SU-DHL-6 (cell line): ENCODE measurements around the gene CARD14.

Source experiments
- H2AFZ ChIP-seq: fragments of 200-600 bp; sonication (generic); 2 replicates; pipeline ENCODE4 v1.6.1; 2014; ENCODE audit warnings: low read depth, mild to moderate bottlenecking, moderate library complexity, mixed read lengths, antibody characterized with exemption, low read length; ENCODE audit not compliant: severe bottlenecking
- H3F3A ChIP-seq: fragments of 200-600 bp; shearing (Covaris generic); 2 replicates; pipeline ENCODE4 v1.6.0; 2016; ENCODE audit warnings: antibody characterized with exemption, mild to moderate bottlenecking; ENCODE audit not compliant: insufficient read depth
- H3K27ac ChIP-seq: fragments of 200-600 bp; sonication (generic); 2 replicates; pipeline ENCODE4 v1.5.1; 2016; ENCODE audit warnings: low read depth, mild to moderate bottlenecking, low read length, moderate library complexity, mixed read lengths
- H3K27me3 ChIP-seq: fragments of 200-600 bp; sonication (generic), shearing (Covaris generic); 2 replicates; pipeline ENCODE4 v1.6.0; 2014; ENCODE audit warnings: mild to moderate bottlenecking, low read length
- H3K36me3 ChIP-seq: fragments of 200-600 bp; sonication (generic); 2 replicates; pipeline ENCODE4 v1.6.1; 2014; ENCODE audit warnings: mild to moderate bottlenecking, low read length, mixed read lengths
- H3K4me2 ChIP-seq: fragments of 300-600, 200-600 bp; shearing (Covaris generic), sonication (generic); 2 replicates; pipeline ENCODE4 v1.6.0; 2014; ENCODE audit warnings: low read length, low read depth, mild to moderate bottlenecking; ENCODE audit not compliant: poor library complexity, severe bottlenecking
- H3K4me3 ChIP-seq: fragments of 200-600 bp; sonication (generic); 2 replicates; pipeline ENCODE4 v1.5.1; 2014; ENCODE audit warnings: antibody characterized with exemption, low read length, mild to moderate bottlenecking, mixed read lengths; ENCODE audit not compliant: insufficient read depth, poor library complexity, severe bottlenecking
- H3K79me2 ChIP-seq: fragments of 200-600 bp; sonication (generic); 2 replicates; pipeline ENCODE4 v1.6.1; 2014; ENCODE audit warnings: mild to moderate bottlenecking, low read length, moderate library complexity; ENCODE audit not compliant: insufficient read depth
- H3K9ac ChIP-seq: fragments of 200-600 bp; sonication (generic); 2 replicates; pipeline ENCODE4 v1.7.0; 2014; ENCODE audit warnings: mild to moderate bottlenecking, low read length
- H3K9me2 ChIP-seq: fragments of 200-600 bp; sonication (generic); replicated peaks from 2 replicates; pipeline ENCODE4 v1.6.1; 2014; ENCODE audit warnings: low read length; ENCODE audit not compliant: insufficient read depth
- H3K9me3 ChIP-seq: fragments of 200-600 bp; sonication (generic); 2 replicates; pipeline ENCODE4 v1.6.1; 2014; ENCODE audit warnings: low read length, mixed read lengths; ENCODE audit not compliant: insufficient read depth
- H4K20me1 ChIP-seq: fragments of 200-600 bp; sonication (generic); 2 replicates; pipeline ENCODE4 v1.6.1; 2014; ENCODE audit warnings: low read depth, mild to moderate bottlenecking, antibody characterized with exemption, low read length, moderate library complexity, mixed read lengths
- EZH2phosphoT487 ChIP-seq: fragments of 200-600 bp; sonication (generic), shearing (Covaris generic); conservative IDR thresholded peaks from 2 replicates; pipeline ENCODE4 v1.6.1; 2018; ENCODE audit warnings: mild to moderate bottlenecking, antibody characterized with exemption, low read length, moderate library complexity, mixed read lengths
- TF ChIP-seq, protein P1 (sequence below): fragments of 200-600 bp; sonication (generic); IDR thresholded peaks from one replicate; pipeline ENCODE4 v1.5.1; 2017; ENCODE audit warnings: antibody characterized with exemption, mild to moderate bottlenecking, low read length, moderate library complexity; ENCODE audit not compliant: insufficient read depth, poor library complexity, severe bottlenecking

CARD14 gene

DNA sequence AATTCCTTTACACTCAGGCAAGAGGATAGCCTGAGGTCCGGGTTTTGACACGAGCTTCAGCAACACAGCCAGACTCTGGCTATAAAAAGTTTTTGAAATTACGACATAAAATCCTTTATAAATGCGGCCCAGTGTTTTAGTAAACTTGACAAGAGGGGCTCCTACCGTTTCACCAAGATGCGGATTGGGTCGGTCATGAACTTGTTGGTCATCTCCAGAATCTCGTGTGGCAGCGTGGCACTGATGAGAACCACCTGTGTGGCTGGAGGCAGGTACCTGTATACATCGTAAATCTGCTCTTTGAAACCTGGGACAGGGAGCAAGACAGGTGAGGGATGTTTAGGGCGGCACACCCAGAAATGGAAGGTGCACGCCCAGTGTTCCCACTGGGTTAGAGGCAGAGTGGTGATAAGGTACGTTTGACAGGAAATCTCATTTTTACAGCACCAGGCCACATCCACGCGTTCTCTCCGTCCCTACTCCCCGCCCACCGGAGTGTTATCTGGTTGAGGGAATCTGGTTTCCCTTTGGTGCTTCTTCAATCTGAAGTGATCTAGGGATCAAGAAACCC is 30.9 kb upstream of the CARD14 start:
- TF ChIP-seq, protein P1, sequence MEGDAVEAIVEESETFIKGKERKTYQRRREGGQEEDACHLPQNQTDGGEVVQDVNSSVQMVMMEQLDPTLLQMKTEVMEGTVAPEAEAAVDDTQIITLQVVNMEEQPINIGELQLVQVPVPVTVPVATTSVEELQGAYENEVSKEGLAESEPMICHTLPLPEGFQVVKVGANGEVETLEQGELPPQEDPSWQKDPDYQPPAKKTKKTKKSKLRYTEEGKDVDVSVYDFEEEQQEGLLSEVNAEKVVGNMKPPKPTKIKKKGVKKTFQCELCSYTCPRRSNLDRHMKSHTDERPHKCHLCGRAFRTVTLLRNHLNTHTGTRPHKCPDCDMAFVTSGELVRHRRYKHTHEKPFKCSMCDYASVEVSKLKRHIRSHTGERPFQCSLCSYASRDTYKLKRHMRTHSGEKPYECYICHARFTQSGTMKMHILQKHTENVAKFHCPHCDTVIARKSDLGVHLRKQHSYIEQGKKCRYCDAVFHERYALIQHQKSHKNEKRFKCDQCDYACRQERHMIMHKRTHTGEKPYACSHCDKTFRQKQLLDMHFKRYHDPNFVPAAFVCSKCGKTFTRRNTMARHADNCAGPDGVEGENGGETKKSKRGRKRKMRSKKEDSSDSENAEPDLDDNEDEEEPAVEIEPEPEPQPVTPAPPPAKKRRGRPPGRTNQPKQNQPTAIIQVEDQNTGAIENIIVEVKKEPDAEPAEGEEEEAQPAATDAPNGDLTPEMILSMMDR = no peak
- no peak for TF ChIP-seq EZH2phosphoT487
- Histone ChIP-seq H4K20me1 (peaks cover 1% of the 10 kb centered on the region; the same call in 1 of the 2 replicates), H3K4me3 (no peak overlapping the region), H3K79me2 (peaks cover 15% of the 10 kb centered on the region), H3K9me2 (no peaks in the 10 kb centered on the region), H2AFZ (no peak overlapping the region), H3F3A (no peaks in the 10 kb centered on the region), H3K27me3 (no peaks in the 10 kb centered on the region), H3K36me3 (peaks cover 57% of the 10 kb centered on the region), H3K4me2 (no peak overlapping the region), H3K27ac (no peak overlapping the region), H3K9ac (no peak overlapping the region), H3K9me3 (no peaks in the 10 kb centered on the region)

- H3K9ac ChIP-seq = no peak overlapping the region
- H3K36me3 ChIP-seq = peaks cover 56% of the 10 kb centered on the region
- no peak overlapping the region for H3K4me2 ChIP-seq
- no peak overlapping the region for H3K27ac ChIP-seq
- no peaks in the 10 kb centered on the region for H3F3A ChIP-seq
- peaks cover 42% of the 10 kb centered on the region for H3K79me2 ChIP-seq
- no peaks in the 10 kb centered on the region for H3K27me3 ChIP-seq
- H3K4me3 ChIP-seq = no peak overlapping the region
- H2AFZ ChIP-seq = no peak overlapping the region
- TF ChIP-seq EZH2phosphoT487 = no peak
- TF ChIP-seq, protein P1 = no peak
- no peaks in the 10 kb centered on the region for H3K9me2 ChIP-seq
- H4K20me1 ChIP-seq = peaks cover 22% of the 10 kb centered on the region
- no peaks in the 10 kb centered on the region for H3K9me3 ChIP-seq
Observed at GRCh38 chr17:80141463-80142165, 28.2 kb upstream of the CARD14 start.

DNA sequence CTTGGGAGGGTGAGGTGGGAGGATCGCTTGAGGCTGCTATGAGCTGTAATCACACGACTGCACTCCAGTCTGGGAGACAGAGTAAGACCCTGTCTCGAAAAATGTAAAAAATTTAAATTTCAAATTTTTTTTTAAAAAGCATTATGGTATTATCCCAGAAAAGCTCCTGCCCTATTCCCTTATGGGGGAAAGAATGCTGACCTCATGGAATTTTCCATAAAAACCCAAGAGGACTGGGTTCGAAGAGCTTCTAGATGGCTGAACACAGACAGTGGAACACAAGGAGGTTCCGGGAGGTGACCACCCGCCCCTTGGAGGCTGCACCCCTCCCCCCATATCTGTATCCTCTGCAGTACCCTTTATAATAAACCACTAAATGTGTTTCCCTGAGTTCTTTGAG is 26.9 kb upstream of the CARD14 start:
- H4K20me1 ChIP-seq = peaks cover 22% of the 10 kb centered on the region
- H3K4me2 ChIP-seq = no peak overlapping the region
- H2AFZ ChIP-seq = no peak overlapping the region
- H3K9me2 ChIP-seq = no peaks in the 10 kb centered on the region
- H3K4me3 ChIP-seq = no peak overlapping the region
- peaks cover 51% of the 10 kb centered on the region for H3K36me3 ChIP-seq
- peaks cover 44% of the 10 kb centered on the region for H3K79me2 ChIP-seq
- no peaks in the 10 kb centered on the region for H3K27me3 ChIP-seq
- no peaks in the 10 kb centered on the region for H3K9me3 ChIP-seq
- H3K9ac ChIP-seq = no peak overlapping the region
- no peak overlapping the region for H3K27ac ChIP-seq
- TF ChIP-seq, protein P1 = no peak
- no peak for TF ChIP-seq EZH2phosphoT487
- H3F3A ChIP-seq = no peaks in the 10 kb centered on the region
